ENCODE measurements around the gene PSME1.

DNA sequence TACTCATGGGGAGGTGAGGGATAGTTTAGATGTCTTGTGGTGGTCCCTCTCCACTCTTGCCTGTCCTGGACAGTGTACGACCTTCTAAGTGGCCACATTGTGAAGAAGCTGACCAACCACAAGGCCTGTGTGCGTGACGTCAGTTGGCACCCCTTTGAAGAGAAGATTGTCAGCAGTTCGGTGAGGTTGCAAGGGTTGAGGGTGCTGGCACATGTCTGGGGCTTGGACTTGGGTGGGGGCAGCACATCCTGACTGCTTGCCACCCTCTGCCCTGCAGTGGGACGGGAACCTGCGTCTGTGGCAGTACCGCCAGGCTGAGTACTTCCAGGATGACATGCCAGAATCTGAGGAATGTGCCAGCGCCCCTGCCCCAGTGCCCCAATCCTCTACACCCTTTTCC is 13.1 kb upstream of the PSME1 start:
- no peak for TF ChIP-seq CTCF (conservative IDR thresholded peaks at IDR 0.05; ENCODE audit: low read depth in 2 of 2)
- TF ChIP-seq, protein P1, sequence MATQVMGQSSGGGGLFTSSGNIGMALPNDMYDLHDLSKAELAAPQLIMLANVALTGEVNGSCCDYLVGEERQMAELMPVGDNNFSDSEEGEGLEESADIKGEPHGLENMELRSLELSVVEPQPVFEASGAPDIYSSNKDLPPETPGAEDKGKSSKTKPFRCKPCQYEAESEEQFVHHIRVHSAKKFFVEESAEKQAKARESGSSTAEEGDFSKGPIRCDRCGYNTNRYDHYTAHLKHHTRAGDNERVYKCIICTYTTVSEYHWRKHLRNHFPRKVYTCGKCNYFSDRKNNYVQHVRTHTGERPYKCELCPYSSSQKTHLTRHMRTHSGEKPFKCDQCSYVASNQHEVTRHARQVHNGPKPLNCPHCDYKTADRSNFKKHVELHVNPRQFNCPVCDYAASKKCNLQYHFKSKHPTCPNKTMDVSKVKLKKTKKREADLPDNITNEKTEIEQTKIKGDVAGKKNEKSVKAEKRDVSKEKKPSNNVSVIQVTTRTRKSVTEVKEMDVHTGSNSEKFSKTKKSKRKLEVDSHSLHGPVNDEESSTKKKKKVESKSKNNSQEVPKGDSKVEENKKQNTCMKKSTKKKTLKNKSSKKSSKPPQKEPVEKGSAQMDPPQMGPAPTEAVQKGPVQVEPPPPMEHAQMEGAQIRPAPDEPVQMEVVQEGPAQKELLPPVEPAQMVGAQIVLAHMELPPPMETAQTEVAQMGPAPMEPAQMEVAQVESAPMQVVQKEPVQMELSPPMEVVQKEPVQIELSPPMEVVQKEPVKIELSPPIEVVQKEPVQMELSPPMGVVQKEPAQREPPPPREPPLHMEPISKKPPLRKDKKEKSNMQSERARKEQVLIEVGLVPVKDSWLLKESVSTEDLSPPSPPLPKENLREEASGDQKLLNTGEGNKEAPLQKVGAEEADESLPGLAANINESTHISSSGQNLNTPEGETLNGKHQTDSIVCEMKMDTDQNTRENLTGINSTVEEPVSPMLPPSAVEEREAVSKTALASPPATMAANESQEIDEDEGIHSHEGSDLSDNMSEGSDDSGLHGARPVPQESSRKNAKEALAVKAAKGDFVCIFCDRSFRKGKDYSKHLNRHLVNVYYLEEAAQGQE (IDR thresholded peaks at IDR 0.05; ENCODE audit: unreplicated experiment) = no peak
- no peak for TF ChIP-seq POLR2AphosphoS5 (IDR thresholded peaks at IDR 0.05; ENCODE audit: low read depth)
- no peak for TF ChIP-seq NANOG (IDR thresholded peaks at IDR 0.05; ENCODE audit: borderline replicate concordance)
- TF ChIP-seq JUNB (IDR thresholded peaks at IDR 0.05; ENCODE audit: unreplicated experiment) = no peak
- no peak for TF ChIP-seq EZH2 (IDR thresholded peaks at IDR 0.05; ENCODE audit: low read depth, unreplicated experiment)
- TF ChIP-seq, protein P2, sequence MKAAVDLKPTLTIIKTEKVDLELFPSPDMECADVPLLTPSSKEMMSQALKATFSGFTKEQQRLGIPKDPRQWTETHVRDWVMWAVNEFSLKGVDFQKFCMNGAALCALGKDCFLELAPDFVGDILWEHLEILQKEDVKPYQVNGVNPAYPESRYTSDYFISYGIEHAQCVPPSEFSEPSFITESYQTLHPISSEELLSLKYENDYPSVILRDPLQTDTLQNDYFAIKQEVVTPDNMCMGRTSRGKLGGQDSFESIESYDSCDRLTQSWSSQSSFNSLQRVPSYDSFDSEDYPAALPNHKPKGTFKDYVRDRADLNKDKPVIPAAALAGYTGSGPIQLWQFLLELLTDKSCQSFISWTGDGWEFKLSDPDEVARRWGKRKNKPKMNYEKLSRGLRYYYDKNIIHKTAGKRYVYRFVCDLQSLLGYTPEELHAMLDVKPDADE (IDR thresholded peaks at IDR 0.05) = no peak
